ENCODE measurements around the gene RASGRP3. TPM values are rescaled to one million over a fixed set of nuclear protein-coding genes. Genes with fewer than 3 reads are reported as not detected.

RASGRP3 gene
- total RNA-seq, 3 donors from 2014 or later: 9.3 to 23.9 (median 13.1) TPM

DNA sequence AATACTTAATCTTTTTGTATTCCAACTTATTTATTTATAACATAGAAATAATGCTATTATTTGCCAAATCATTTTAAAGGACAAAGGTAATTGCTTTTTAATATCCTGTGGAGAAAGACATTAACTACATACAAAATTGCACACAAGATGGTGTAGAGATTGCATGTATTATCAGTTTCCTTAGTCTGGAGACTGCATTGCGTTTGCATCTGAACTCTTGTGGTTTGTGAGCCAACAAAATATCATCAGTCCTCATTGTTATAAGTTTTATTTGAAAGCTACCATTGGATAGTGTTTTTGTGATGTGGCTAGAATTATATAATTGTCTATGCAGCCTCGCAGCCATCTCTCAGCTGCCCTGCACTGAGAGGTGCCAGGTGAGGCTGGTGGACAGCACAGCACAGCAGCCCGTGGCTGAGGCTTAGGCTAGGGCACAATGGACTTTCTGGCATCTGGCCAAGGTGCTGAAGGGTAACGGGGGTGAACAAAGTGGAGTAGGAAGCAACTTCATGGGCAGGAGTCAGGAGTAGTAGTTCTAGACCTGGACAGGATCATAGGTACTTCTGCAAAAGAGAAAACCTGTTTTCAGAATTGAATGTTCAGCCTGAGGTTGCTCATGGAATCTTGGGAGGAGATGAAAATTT is 15.1 kb downstream of the RASGRP3 start:
- peaks cover 0 to 3% of the 10 kb centered on the region in 2 donors for H3K9me3 ChIP-seq
- no peak for DNase-seq (ENCODE audit: low spot score in 2 of 2)
- no peaks in the 10 kb centered on the region for H3K4me1 ChIP-seq
- H3K27me3 ChIP-seq: no peaks in the 10 kb centered on the region
- H3K36me3 ChIP-seq: no peaks in the 10 kb centered on the region
- no peak overlapping the region for H3K4me3 ChIP-seq
- TF ChIP-seq, protein P1, sequence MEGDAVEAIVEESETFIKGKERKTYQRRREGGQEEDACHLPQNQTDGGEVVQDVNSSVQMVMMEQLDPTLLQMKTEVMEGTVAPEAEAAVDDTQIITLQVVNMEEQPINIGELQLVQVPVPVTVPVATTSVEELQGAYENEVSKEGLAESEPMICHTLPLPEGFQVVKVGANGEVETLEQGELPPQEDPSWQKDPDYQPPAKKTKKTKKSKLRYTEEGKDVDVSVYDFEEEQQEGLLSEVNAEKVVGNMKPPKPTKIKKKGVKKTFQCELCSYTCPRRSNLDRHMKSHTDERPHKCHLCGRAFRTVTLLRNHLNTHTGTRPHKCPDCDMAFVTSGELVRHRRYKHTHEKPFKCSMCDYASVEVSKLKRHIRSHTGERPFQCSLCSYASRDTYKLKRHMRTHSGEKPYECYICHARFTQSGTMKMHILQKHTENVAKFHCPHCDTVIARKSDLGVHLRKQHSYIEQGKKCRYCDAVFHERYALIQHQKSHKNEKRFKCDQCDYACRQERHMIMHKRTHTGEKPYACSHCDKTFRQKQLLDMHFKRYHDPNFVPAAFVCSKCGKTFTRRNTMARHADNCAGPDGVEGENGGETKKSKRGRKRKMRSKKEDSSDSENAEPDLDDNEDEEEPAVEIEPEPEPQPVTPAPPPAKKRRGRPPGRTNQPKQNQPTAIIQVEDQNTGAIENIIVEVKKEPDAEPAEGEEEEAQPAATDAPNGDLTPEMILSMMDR (IDR thresholded peaks at IDR 0.05): no peak
- TF ChIP-seq POLR2A (IDR thresholded peaks at IDR 0.05): no peak
- no peak for TF ChIP-seq POLR2AphosphoS5 (IDR thresholded peaks at IDR 0.05)
- H3K27ac ChIP-seq: no peak overlapping the region
- intact Hi-C loops (cut with DNase I; ENCODE audit: low total_unique reads): no loop called here

DNA sequence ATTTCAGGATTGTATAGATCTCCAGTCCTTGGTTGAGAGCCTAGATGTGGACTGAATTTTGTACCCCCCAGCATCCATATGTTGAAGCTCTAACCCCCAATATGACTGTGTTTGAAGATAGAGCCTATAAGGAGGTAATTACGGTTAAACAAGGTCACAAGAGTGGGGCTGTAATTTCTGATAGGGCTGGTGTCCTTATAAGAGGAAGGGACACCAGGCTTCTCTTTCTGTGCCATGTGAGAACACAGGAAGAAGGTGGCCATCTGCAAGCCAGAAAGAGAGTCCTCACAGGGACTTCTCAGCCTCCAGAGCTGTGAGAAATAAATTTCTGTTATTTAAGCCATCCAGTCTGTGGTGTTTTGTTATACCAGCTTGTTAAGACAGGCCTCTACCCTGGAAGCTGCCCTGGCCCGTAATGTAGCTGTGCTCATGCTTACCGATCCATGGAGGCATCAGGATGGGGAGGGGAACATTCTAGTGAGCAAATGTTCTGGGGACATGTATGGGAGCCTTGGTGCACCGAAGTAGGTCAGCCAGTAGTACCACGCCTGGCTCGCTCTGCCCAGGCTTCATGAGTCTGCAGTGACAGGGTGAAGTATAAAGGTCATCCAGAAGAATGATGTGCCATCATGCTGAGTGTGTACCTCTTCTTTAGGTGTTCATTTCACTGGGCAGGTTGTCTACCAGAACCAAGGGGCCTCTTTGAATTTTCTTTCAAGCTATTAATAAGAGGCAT is 16.1 kb downstream of the RASGRP3 start:
- Histone ChIP-seq H3K4me3 (no peak overlapping the region), H3K27me3 (no peaks in the 10 kb centered on the region), H3K9me3 (no peaks in the 10 kb centered on the region), H3K4me1 (no peaks in the 10 kb centered on the region), H3K27ac (no peak overlapping the region), H3K36me3 (no peaks in the 10 kb centered on the region)
- no peak for DNase-seq (ENCODE audit: low spot score in 2 of 2)
- intact Hi-C loops (cut with DNase I; ENCODE audit: low total_unique reads): no loop called here
- TF ChIP-seq POLR2AphosphoS5 (IDR thresholded peaks at IDR 0.05): no peak
- TF ChIP-seq, protein P1 (IDR thresholded peaks at IDR 0.05): no peak
- TF ChIP-seq POLR2A (IDR thresholded peaks at IDR 0.05): no peak

DNA sequence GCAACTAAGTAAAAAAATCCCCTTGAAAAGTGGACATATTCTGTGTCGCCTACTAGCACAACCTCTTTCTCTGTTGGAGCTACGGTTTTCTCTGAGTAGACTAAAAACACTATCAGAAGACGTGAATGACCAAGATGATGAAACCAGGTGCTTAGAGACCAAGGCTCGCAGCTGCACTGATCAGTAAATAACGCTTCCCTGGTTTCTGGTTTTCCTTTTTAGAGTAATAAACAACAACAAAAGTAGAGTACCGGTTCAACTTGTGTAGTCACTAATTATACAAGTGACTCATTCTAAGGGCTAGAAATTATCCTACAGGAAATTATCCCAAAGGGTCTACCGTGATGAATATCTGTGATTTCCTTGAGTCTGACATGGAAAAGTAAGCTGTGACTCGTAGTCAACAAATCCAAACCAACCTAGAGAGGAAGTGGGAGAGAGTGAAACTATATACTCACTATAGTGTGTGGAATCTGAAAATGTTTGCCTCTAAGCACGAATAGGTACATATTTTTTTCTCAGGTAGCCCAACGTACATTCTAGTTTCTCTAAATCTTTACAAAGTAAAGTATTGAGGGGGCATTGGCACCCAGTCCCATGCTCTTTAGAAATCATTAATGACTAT is 17.8 kb downstream of the RASGRP3 start:
- no peaks in the 10 kb centered on the region for H3K36me3 ChIP-seq
- intact Hi-C loops (cut with DNase I; ENCODE audit: low total_unique reads): no loop called here
- no peaks in the 10 kb centered on the region for H3K9me3 ChIP-seq
- no peak for TF ChIP-seq POLR2A (IDR thresholded peaks at IDR 0.05)
- TF ChIP-seq, protein P1 (IDR thresholded peaks at IDR 0.05): no peak
- TF ChIP-seq POLR2AphosphoS5 (IDR thresholded peaks at IDR 0.05): no peak
- no peak overlapping the region for H3K4me3 ChIP-seq
- no peak for DNase-seq (ENCODE audit: low spot score in 2 of 2)
- H3K27me3 ChIP-seq: no peaks in the 10 kb centered on the region
- no peak overlapping the region for H3K27ac ChIP-seq
- H3K4me1 ChIP-seq: no peaks in the 10 kb centered on the region

DNA sequence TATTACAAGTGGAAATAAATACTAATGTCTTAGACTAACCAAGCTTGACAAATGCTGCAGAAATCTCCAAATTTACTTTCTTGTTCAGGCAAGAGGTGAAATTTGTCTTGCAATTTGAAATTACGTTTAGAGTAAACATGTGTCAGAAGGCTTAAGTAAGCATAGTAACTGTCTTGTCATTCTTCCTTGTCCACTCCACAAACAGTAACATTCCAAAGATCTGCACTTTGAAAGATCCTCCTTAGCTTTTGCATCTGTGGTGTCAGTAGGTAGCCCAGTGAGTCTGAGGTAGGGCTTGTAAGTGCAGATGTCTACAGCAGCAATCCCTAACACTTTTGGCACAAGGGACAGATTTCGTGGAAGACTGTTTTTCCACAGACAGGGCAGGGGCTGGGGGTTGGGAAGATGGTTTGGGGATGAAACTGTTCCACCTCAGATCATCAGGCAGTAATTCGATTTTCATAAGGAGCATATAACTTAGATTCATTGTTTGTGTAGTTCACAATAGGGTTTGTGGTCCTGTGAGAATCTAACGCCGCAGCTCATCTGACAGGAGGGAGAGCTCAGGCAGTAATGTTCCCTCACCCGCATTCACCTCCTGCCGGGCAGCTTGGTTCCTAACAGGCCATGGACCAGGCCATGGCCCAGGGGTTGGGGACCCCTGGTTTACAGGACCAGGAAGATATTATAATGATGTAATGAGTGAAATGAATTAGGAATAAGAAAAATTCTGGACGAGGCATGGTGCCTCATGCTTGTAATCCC is 18.6 kb downstream of the RASGRP3 start:
- Histone ChIP-seq H3K27me3 (no peaks in the 10 kb centered on the region), H3K36me3 (no peaks in the 10 kb centered on the region), H3K4me3 (no peak overlapping the region), H3K4me1 (no peaks in the 10 kb centered on the region), H3K9me3 (no peaks in the 10 kb centered on the region), H3K27ac (no peak overlapping the region)
- intact Hi-C loops (cut with DNase I; ENCODE audit: low total_unique reads): no loop called here
- DNase-seq (ENCODE audit: low spot score in 2 of 2): no peak
- no peak for TF ChIP-seq POLR2A (IDR thresholded peaks at IDR 0.05)
- TF ChIP-seq POLR2AphosphoS5 (IDR thresholded peaks at IDR 0.05): no peak
- TF ChIP-seq, protein P1 (IDR thresholded peaks at IDR 0.05): no peak
